8988T (cell line): Measurements from ENCODE around the gene DACH1.

ENCODE experiments used
- DNase-seq: peaks from one replicate; pipeline ENCODE4 v3.0.0; 2011

DACH1 gene

DNA sequence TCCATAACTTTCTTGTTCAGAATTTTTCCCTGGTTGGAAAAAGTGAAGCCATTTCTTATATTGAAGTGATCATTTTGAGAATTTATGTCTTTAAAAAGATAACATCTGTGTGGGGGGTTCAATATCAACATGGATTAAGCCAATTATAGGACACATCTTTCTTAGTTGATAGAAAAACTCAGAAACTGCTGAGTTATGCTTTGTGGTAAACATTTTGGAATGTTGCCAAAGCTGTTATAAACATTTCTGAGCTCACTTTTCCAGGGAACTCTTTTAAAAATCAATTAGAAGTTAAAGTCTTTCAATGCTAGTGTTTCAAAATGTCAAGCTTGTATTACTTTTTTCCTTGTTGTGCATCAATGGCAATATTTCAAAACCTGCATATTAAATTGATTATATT lies 248.8 kb downstream of the DACH1 start:
- no peak for DNase-seq

GRCh38 chr13:71617265-71617664 lies 249.7 kb downstream of the DACH1 start:
- no peak for DNase-seq

DNA sequence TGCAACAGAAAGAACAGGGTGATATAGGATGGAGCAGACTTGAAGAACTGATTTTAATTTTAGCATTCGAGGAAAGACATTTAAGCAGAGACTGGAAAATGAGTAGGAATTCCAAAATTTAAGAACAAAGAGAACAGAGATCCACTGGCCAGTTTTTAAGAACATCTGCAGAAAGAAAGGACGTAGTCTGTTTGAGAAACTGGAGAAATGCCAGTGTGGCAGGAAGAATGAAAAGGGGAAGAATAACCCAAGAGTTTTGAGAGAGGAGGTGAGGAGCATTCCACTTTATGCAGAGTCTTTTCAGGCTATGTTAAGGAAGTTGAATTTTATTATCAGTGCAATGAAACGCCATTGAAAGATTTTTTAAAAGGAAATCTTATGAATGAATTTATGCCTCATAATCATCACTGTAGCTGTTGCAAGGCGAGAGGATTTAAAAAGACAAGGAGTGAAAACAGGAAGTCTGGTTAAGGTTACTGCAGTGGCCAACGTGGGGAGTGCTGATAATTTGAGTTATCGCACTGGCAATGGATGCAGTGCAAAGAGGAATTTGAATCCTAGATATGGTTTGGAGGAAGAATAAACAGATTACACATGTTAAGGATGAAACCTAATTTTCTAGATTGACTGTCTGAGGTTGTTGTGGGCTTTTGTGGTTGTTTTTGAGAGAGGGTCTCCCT lies 253.8 kb downstream of the DACH1 start:
- no peak for DNase-seq

DNA sequence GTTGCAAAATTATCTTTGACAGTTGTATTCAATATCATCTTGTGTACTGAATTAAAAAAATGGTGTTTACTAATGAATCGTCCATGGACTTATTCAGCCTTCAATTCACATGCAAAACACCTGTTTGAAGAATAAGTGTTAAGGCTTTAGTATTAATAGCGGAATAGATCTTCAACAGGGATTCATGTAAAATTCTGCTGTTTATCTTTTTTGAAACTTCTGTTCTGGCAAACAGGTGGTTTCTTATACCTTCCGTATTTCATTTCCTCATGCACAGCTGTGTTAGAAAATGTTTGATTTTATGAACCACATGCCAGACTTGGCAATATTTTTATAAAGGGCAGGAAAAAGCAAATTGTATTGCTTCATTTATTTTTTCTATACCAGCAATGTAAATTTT lies 255.7 kb downstream of the DACH1 start:
- no peak for DNase-seq

- no peak for DNase-seq
These were observed 256.1 kb downstream of the DACH1 start for GRCh38 chr13:71610876-71611275.

GRCh38 chr13:71609271-71609670 lies 257.7 kb downstream of the DACH1 start:
- DNase-seq = no peak

- no peak for DNase-seq
These were observed 259.4 kb downstream of the DACH1 start for GRCh38 chr13:71607575-71607974.

DNA sequence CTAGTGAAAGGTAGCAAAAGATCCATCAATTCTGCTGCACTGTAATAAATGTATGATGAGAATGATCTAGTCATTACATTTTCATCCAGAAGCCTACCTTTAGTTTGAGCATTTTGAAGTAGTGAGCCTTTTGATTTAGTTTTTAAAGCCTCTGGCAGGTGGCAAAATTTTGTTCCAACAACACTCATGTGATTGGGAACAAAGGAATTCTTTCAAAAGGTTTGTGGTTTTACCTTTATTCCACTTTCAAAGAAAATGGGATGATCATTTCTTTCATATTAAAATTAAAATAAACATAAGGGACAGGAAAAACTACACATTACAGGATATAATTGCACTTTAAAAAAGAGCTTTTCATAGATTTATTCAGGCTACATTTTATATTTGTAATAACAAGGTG lies 260.2 kb downstream of the DACH1 start:
- DNase-seq = no peak

DNA sequence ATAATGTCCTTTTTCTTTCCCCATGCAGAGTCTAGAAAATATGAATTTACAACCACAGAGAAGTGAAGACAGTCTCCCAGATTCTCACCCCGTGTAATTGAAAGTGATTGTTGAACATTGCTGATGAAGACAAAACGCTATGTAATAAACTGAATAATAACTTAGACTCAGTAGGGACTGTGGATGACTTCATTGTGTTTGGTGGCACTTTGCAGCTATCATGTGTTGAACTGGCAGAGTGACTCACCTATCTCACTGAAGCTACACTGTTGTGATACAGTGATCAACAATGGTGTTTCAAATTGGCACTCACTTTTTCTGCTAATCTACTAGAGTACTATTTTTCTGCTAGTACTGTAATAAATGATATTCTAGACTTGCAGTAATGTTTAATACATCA lies 261.3 kb downstream of the DACH1 start:
- no peak for DNase-seq

GRCh38 chr13:71603255-71603654 lies 263.7 kb downstream of the DACH1 start:
- DNase-seq = no peak

DNA sequence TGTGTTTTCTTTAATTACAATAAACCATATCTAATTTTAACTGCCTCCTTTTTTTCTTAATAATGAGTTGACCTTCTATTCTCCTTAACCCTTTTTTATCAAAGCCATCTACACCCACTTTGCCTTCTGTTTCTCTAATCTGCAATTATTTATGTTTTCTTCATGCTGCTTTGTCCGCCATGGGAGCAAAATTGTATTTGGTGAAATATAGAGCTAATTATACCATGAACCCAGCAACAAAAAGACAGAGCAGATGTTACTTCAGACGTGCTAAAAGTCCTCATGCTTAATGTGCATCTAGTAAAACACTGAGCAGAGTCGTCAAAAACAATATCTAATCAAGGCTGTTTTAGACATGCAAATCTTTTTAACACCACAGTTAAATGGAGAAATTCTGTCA lies 264.7 kb downstream of the DACH1 start:
- no peak for DNase-seq

DNA sequence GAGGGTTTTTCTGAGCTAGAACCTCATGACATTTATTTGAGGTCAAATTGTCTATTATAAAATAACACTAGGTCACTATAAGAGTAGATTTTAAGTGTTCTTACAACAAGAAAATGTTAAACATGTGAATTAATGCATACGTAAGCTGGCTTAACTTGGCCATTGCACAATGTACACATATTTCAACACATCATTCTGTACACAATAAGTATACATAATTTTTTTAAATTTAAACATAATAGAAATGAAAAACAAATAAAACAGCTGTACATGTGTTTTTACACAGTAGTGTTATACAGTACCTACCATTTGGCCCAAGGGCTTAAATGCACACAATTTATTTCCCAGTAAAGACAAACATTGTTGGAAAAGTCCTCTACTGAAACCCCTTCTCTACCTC lies 269.9 kb downstream of the DACH1 start:
- DNase-seq = no peak

DNA sequence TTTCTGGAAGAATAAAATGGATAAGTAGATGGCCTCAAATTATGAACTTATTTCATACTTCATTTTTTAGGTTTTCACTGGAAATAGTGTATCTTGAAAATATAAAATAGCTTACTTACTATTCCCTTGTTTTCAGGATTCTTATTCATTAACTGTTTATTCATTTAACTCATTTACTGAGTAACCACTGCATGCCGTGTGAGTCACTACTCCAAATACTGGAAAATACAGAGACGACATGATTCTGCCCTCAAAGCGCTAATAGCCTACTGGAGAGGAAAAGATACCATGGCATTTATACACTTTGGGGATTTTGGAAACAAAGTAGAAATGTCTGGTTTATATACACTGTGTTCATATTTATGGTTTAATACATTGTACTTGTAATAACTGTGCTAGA lies 270.9 kb downstream of the DACH1 start:
- DNase-seq = no peak

- no peak for DNase-seq
These were observed 273.4 kb downstream of the DACH1 start for GRCh38 chr13:71593566-71593965.

GRCh38 chr13:71591374-71591773 lies 275.6 kb downstream of the DACH1 start:
- DNase-seq = no peak

- DNase-seq = no peak
These were observed 276.3 kb downstream of the DACH1 start for GRCh38 chr13:71590654-71591148.

DNA sequence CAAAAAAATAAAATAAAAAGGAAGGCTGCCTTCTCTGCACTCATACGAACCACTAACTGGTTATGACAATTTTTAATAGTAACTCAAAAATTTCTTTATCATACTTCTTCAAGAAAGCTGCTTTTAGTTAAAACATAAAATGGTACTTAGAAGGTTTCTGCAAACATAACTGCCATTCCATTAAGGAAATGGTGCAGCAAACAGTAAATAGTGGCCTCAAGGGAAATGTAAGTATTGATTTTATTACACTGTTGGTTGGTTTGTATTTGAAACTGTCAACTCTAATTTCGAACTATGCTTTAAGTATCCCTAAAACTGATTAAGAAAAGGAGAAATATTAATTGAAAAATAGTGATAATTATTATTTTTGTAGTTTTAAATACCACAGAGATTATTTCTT lies 278.0 kb downstream of the DACH1 start:
- no peak for DNase-seq

GRCh38 chr13:71587817-71588216 lies 279.2 kb downstream of the DACH1 start:
- no peak for DNase-seq

- no peak for DNase-seq
These were observed 279.8 kb downstream of the DACH1 start for GRCh38 chr13:71587193-71587592.

DNA sequence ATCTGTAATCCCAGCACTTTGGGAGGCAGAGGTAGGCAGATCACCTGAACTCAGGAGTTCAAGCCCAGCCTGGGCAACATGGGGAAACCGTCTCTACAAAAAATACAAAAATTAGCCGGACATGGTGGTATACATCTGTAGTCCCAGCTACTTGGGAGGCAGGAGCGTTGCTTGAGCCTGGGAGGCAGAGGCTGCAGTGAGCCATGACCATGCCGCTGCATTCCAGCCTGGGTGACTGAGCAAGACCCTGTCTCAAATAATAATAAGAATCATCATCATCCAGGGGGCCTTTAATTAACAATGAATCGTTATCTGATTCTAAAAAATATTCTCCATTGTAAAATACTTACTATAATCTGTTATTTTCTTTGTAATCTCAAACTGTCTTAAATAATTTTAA lies 283.4 kb downstream of the DACH1 start:
- no peak for DNase-seq

- DNase-seq = no peak
These were observed 286.4 kb downstream of the DACH1 start for GRCh38 chr13:71580614-71581013.

- DNase-seq = no peak
These were observed 289.0 kb downstream of the DACH1 start for GRCh38 chr13:71578048-71578447.

GRCh38 chr13:71577127-71577526 lies 289.9 kb downstream of the DACH1 start:
- DNase-seq = no peak

DNA sequence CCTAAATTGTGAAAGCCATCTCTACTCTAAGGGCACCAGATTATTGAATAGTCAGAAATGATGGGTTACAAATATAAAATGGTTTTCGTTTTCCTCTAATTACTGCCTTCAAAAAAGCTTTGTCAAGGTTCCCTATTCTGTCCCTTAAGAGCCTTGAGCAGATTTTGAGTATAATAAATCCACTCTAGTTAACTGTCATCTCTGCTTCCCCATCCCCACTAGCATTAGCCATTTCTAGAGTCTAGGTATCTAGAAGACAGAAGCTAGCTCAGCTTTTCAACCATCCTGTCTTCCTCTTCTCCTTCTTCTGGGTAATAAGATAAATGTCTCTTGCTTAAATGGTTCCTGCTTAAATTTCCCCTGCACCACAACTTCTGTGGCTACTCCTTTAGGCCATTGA lies 290.4 kb downstream of the DACH1 start:
- no peak for DNase-seq

- no peak for DNase-seq
These were observed 320.1 kb downstream of the DACH1 start for GRCh38 chr13:71546881-71547280.
